GM10266 (cell line): ENCODE measurements around the gene PCDH9.

Experiments
- DNase-seq: peaks from one replicate; pipeline ENCODE4 v3.0.0; 2012; ENCODE audit errors: extremely low spot score
- CTCF ChIP-seq: IDR thresholded peaks from 2 replicates; pipeline ENCODE4 v1.5.1; 2012; ENCODE audit warnings: mild to moderate bottlenecking, low read depth; ENCODE audit not compliant: control insufficient read depth, insufficient read depth; ENCODE audit errors: missing control alignments

Gene PCDH9

DNA sequence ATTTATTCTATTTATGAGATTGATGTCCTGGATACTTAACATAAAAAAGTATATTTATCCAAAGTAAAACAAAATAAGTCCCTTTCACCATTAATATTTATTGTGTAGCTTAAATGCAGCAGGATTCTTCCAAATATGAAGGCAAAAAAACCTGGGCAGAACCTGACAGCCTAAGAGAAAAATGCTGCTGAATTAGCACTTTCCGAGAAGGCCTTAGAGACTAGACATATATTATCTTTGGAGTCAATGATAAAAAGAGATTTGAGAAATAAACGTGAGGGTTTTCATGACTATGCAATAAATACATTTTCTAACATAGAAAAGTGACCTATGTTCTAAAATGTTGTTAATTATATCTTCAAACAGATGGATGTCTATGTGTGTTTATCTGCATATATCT, 566.9 kb downstream of the PCDH9 start:
- DNase-seq: no peak
- no peak for TF ChIP-seq CTCF

GRCh38 chr13:66661336-66661735, 568.8 kb downstream of the PCDH9 start:
- DNase-seq: no peak
- TF ChIP-seq CTCF: no peak

DNA sequence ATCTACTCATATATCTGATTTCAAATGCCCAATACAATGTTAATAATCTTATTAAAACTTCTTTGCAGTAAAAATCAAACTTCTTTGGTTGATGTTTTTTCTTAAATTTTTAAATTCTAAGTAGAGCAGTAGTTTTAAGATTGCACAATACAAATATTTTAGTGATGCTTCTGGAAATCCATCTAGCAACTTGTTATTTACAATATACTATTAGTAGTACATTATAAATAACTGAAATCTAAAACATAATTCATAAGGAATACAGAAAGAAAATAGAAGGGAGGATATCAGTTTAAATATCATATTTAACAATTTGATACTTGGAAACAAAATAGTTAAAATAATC, 569.7 kb downstream of the PCDH9 start:
- DNase-seq: no peak
- no peak for TF ChIP-seq CTCF

- no peak for TF ChIP-seq CTCF
- no peak for DNase-seq
Observed at GRCh38 chr13:66659701-66660467, 570.3 kb downstream of the PCDH9 start.

DNA sequence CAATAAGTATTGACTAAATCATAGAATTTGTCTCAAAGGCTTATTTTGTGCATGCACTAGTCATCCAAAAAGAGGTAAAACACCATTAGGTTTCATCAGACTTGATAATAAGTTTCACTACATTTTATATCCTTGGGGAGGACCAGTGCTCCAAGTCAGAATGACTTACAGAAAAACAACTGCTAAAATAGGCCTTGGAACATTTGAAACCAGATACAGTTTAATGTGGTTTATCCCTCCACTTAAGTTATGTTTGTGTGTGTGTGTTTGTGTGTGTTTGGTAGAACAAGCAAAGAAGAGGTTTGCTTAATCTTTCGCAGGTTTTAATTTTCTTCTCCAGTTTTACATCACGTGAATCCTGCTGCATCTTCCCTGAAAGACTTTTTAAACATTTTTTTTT, 570.9 kb downstream of the PCDH9 start:
- DNase-seq: no peak
- no peak for TF ChIP-seq CTCF

GRCh38 chr13:66657165-66657881, 572.8 kb downstream of the PCDH9 start:
- no peak for DNase-seq
- no peak for TF ChIP-seq CTCF

- TF ChIP-seq CTCF: no peak
- DNase-seq: no peak
Observed at GRCh38 chr13:66655847-66656454, 574.2 kb downstream of the PCDH9 start.
